ENCODE data around the gene KIAA1671. TPM values are rescaled to one million over a fixed set of nuclear protein-coding genes. Genes with fewer than 3 reads are reported as not detected.
"Not testable (repeated sequence)": the region's sequence is repeated elsewhere in the genome, so short reads cannot be mapped to it uniquely, and the experiment has no call there.

The KIAA1671 gene
- total RNA-seq, 1 donor from 2014 or later = 20.6 TPM

- DNase-seq = not testable (repeated sequence)
These were observed 285.5 kb downstream of the KIAA1671 start for GRCh38 chr22:25238058-25238457.

Small RNA genes within 50 kb of the gene (small RNA-seq; reads per million reads assigned to genes)
- gene Z99916.2 (ENCODE audit: low replicate concordance) = not detected

Other genes with a start within 250 kb of the KIAA1671 start
- not detected for gene PIWIL3, start 178.0 kb upstream of the KIAA1671 start, total RNA-seq
- gene SGSM1, start 146.5 kb upstream of the KIAA1671 start, total RNA-seq = 1.3 TPM
- not detected for gene LHFPL7, start 6.0 kb upstream of the KIAA1671 start, total RNA-seq
- gene CRYBB3, start 247.1 kb downstream of the KIAA1671 start, total RNA-seq = not detected